Ascending aorta (tissue), 2 donors: ENCODE measurements around the gene PACSIN1. TPM values are rescaled to one million over a fixed set of nuclear protein-coding genes. Genes with fewer than 3 reads are reported as not detected.

Experiments
- DNase-seq, 2 donors: peaks; one replicate each; pipeline ENCODE4 v3.0.0-alpha.2; 2019; ENCODE audit warnings: low spot score in 2 of 2
- H3K27ac ChIP-seq, 2 donors: fragments of 200-600 bp; sonication (generic); one replicate each; pipeline ENCODE4 v1.5.1; 2016 to 2017; ENCODE audit warnings: mild to moderate bottlenecking in 1 of 2
- H3K27me3 ChIP-seq: fragments of 200-600 bp; sonication (generic); one replicate; pipeline ENCODE4 v1.5.1; 2017
- H3K36me3 ChIP-seq, 2 donors: fragments of 200-600 bp; sonication (generic); one replicate each; pipeline ENCODE4 v1.5.1; 2016
- H3K4me1 ChIP-seq, 2 donors: fragments of 200-600 bp; sonication (generic); one replicate each; pipeline ENCODE4 v1.5.1; 2016 to 2017; ENCODE audit warnings: mild to moderate bottlenecking in 1 of 2
- H3K4me3 ChIP-seq, 2 donors: fragments of 200-600 bp; sonication (generic); one replicate each; pipeline ENCODE4 v1.5.1; 2016 to 2017; ENCODE audit warnings: mild to moderate bottlenecking in 1 of 2
- H3K9me3 ChIP-seq, 2 donors: fragments of 200-600 bp; sonication (generic); one replicate each; pipeline ENCODE4 v1.5.1; 2016
- intact Hi-C: fragments of 100-400 bp; cut with DNase I; formaldehyde crosslinking; loops from one replicate; pipeline ENCODE4 v1.15.1; 2023
- total RNA-seq: library from RNA; depleted of rRNA; stranded (reverse); fragments of >200 nt; gene quantifications from one replicate; pipeline ENCODE4 v1.1.0, GENCODE V29; 2016
- TF ChIP-seq, protein P1 (sequence below), 3 experiments: fragments of 200-600 bp in 2 of 3; fragments of 450-650 bp in 1 of 3; sonication (generic) in 2 of 3; IDR thresholded peaks; one replicate each; pipeline ENCODE4 v1.5.1; 2016 to 2019; ENCODE audit warnings: antibody characterized with exemption in 3 of 3, mild to moderate bottlenecking in 1 of 3, moderate library complexity in 1 of 3

The PACSIN1 gene
- total RNA-seq, 1 donor from 2014 or later = not detected

DNA sequence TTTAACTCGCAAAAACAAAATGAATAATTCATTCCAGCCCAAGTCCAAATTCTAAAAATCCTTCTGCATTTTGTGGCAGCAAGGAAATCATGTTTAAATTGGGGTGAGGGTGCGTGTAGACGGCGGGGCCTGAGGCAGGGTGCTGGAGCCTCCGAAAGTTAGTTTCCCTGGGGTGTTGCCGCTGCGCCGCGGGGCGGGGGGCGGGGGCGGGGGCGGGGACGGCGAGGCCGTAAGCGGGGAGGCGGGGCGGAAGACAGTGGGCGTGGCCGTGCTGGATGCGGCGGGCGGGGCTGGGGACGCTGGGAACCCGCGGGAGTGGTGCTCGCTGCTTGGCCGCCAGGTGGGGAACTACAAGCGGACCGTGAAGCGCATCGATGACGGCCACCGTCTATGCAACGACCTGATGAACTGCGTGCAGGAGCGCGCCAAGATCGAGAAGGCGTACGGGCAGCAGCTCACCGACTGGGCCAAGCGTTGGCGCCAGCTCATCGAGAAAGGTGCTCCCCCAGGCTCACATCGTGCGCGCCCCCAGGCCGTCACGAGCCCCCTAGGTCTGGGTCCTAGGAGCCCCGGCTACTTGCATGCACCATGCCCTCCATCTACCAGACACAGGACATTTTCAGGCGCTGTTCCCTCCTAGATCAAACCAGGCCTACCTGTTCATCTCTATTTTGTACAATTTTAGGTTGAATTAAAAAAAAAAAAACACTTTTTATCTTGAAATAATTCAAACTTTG lies 61.3 kb downstream of the PACSIN1 start:
- Histone ChIP-seq H3K9me3 (no peaks in the 10 kb centered on the region), H3K36me3 (no peaks in the 10 kb centered on the region), H3K27me3 (no peaks in the 10 kb centered on the region), H3K27ac (peak overlapping the region; percentile 41 to 52), H3K4me1 (peaks cover 0 to 8% of the 10 kb centered on the region in 2 donors), H3K4me3 (peak overlapping the region; percentile 37 to 40)
- peak; percentile 57 to 96 for DNase-seq
- intact Hi-C loops = loop anchor here (1.0 to 5.0 kb wide), 5 partner anchors 82 to 278 kb away; partner anchors contain the start of genes ILRUN, RPS10 and SMIM29
- TF ChIP-seq, protein P1, sequence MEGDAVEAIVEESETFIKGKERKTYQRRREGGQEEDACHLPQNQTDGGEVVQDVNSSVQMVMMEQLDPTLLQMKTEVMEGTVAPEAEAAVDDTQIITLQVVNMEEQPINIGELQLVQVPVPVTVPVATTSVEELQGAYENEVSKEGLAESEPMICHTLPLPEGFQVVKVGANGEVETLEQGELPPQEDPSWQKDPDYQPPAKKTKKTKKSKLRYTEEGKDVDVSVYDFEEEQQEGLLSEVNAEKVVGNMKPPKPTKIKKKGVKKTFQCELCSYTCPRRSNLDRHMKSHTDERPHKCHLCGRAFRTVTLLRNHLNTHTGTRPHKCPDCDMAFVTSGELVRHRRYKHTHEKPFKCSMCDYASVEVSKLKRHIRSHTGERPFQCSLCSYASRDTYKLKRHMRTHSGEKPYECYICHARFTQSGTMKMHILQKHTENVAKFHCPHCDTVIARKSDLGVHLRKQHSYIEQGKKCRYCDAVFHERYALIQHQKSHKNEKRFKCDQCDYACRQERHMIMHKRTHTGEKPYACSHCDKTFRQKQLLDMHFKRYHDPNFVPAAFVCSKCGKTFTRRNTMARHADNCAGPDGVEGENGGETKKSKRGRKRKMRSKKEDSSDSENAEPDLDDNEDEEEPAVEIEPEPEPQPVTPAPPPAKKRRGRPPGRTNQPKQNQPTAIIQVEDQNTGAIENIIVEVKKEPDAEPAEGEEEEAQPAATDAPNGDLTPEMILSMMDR (IDR thresholded peaks at IDR 0.05) = peak; percentile 66 to 85 (median 75)

DNA sequence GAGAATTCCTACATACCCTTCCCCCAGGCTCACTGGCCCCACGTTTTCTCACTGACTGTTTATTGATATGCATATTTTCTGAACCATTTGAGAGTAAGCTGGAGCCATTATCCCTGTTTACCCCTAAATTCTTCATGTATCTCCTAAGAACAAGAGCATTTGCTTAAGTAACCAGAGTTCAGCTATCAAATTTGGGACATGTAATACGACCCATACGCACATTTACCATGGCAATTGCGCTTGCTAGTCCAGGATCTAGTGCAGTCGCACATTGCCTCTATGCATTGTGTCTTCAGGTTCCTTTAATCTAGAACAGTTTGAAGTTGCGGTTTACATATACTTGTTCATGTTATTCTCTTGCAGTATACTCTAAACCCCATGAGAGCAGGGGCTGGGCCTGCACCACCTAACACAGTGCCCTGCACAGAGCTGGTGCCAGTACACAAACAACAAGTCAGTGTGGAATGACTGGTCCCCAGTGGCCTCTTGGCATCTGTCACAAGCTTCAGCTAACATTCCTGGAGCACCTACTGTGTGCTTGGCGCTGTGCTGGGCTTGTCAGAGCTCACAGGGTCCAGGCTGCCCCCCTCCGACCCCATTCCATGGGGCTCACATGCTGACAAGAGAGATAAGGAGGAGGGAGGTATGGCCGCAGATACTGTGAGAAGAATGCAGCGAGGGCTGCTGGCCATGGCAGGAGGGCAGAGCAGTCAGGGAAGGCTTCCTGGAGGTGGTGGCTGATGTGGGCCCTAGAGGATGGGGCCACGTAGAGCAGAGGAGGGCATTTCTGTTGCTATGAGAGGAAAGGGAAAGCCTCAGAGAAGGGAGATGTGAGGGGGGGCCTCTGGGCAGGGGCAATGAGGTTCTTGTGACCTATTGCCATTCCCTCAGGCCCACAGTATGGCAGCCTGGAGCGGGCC lies 62.1 kb downstream of the PACSIN1 start:
- Histone ChIP-seq H3K9me3 (no peaks in the 10 kb centered on the region), H3K4me3 (no peak overlapping the region), H3K27ac (no peak overlapping the region), H3K27me3 (no peaks in the 10 kb centered on the region), H3K4me1 (peaks cover 0 to 8% of the 10 kb centered on the region in 2 donors), H3K36me3 (no peaks in the 10 kb centered on the region)
- DNase-seq = no peak
- intact Hi-C loops = loop anchor here (1.0 to 5.0 kb wide), 5 partner anchors 81 to 279 kb away; partner anchors contain the start of genes ILRUN, RPS10 and SMIM29
- TF ChIP-seq, protein P1 (IDR thresholded peaks at IDR 0.05) = no peak

GRCh38 chr6:34528996-34529664 lies 63.3 kb downstream of the PACSIN1 start:
- H3K4me3 ChIP-seq = no peak overlapping the region
- intact Hi-C loops = loop anchor here (5.0 kb wide), 1 partner anchor 168 kb away; the partner anchor contains the start of gene ILRUN
- no peaks in the 10 kb centered on the region for H3K36me3 ChIP-seq
- H3K9me3 ChIP-seq = no peaks in the 10 kb centered on the region
- H3K27me3 ChIP-seq = no peaks in the 10 kb centered on the region
- peaks cover 0 to 8% of the 10 kb centered on the region in 2 donors for H3K4me1 ChIP-seq
- TF ChIP-seq, protein P1 (IDR thresholded peaks at IDR 0.05) = no peak
- H3K27ac ChIP-seq = no peak overlapping the region
- DNase-seq = no peak

DNA sequence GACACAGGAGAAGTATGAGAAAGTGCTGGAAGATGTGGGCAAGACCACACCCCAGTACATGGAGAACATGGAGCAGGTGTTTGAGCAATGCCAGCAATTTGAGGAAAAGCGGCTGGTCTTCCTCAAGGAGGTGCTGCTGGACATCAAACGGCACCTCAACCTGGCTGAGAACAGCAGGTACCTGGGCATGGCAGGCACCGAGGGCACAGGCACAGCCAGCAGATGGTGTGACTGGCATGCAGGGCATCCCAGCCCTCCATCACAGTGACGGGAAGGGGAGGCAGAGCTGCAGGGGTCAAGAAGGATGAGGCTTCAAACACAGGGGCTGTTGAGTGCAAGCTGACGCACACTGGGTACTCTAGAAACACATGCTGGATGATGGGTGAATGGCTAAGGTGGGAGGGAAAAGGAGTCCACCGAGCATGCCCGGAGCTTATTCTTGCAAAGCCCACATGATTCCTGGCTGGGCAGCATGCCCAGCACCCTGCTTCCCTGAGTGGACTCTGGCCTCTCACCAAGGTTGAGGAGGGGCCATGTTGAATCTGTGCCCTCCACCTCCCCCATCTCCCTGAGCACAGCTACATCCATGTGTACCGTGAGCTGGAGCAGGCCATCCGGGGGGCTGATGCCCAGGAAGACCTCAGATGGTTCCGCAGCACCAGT lies 63.9 kb downstream of the PACSIN1 start:
- Histone ChIP-seq H3K9me3 (no peaks in the 10 kb centered on the region), H3K27ac (no peak overlapping the region), H3K4me3 (no peak overlapping the region), H3K27me3 (no peaks in the 10 kb centered on the region), H3K4me1 (peaks cover 0 to 8% of the 10 kb centered on the region in 2 donors), H3K36me3 (no peaks in the 10 kb centered on the region)
- intact Hi-C loops = loop anchor here (5.0 kb wide), 1 partner anchor 168 kb away; the partner anchor contains the start of gene ILRUN
- DNase-seq = no peak
- TF ChIP-seq, protein P1 (IDR thresholded peaks at IDR 0.05) = no peak
